Measurements from ENCODE around the gene SNIP1.

GRCh38 chr1:37558411-37558810, 4.3 kb upstream of the SNIP1 start:
- TF ChIP-seq CTCF (IDR thresholded peaks at IDR 0.05) (no peak), POLR2A (IDR thresholded peaks at IDR 0.05) (no peak)

All from lower leg skin (tissue), 3 donors.